Gastroesophageal sphincter (tissue), 4 donors: ENCODE results near the gene RFPL2. TPM values are rescaled to one million over a fixed set of nuclear protein-coding genes. Genes with fewer than 3 reads are reported as not detected.
A peak's percentile ranks its signal among the peaks of the same experiment; 100 is the strongest.
"Not testable (repeated sequence)": the region's sequence is repeated elsewhere in the genome, so short reads cannot be mapped to it uniquely, and the experiment has no call there.

Experiments
- ATAC-seq: fragments of 150-250 bp; one replicate; pipeline ENCODE4 v1.9.1; 2016; ENCODE audit warnings: mild to moderate bottlenecking, moderate library complexity
- H3K27ac ChIP-seq, 4 donors: fragments of 200-600 bp; sonication (generic) in 3 of 4; 1 replicate in 3 of 4; 2 replicates in 1 of 4; pipeline ENCODE4 v1.5.1; 2016 to 2019
- H3K27me3 ChIP-seq: fragments of 200-600 bp; sonication (generic); one replicate; pipeline ENCODE4 v1.5.1; 2019
- H3K36me3 ChIP-seq, 2 donors: fragments of 200-600 bp; sonication (generic); one replicate each; pipeline ENCODE4 v1.5.1; 2019; ENCODE audit warnings: control low read depth in 1 of 2
- H3K4me1 ChIP-seq, 3 donors: fragments of 200-600 bp; sonication (generic); 1 replicate in 2 of 3; 2 replicates in 1 of 3; pipeline ENCODE4 v1.5.1; 2016 to 2019; ENCODE audit warnings: control low read depth in 2 of 3
- H3K4me3 ChIP-seq, 2 donors: fragments of 200-600 bp; sonication (generic); one replicate each; pipeline ENCODE4 v1.5.1; 2019; ENCODE audit warnings: mild to moderate bottlenecking in 1 of 2, moderate library complexity in 1 of 2
- H3K9me3 ChIP-seq, 3 donors: fragments of 200-600 bp; sonication (generic); one replicate each; pipeline ENCODE4 v1.5.1; 2017 to 2019; ENCODE audit warnings: control low read depth in 2 of 3
- EP300 ChIP-seq: sonication (generic); formaldehyde crosslinking; IDR thresholded peaks from one replicate; pipeline ENCODE4 v1.6.1; 2017; ENCODE audit warnings: antibody characterized with exemption, mild to moderate bottlenecking
- POLR2A ChIP-seq, 2 donors: fragments of 450-650 bp; IDR thresholded peaks; one replicate each; pipeline ENCODE4 v1.6.1; 2017; ENCODE audit warnings: antibody characterized with exemption in 2 of 2, mild to moderate bottlenecking in 2 of 2, moderate library complexity in 1 of 2
- POLR2AphosphoS5 ChIP-seq: sonication (generic); formaldehyde crosslinking; IDR thresholded peaks from one replicate; pipeline ENCODE4 v1.6.1; 2017; ENCODE audit warnings: antibody characterized with exemption
- WGBS, 2 donors: methylation state at CpG; one replicate each; pipeline ENCODE4 v1.1.5; 2018; ENCODE audit warnings: low coverage in 1 of 2; 5-methylcytosine and 5-hydroxymethylcytosine counted together
- total RNA-seq, 4 donors: library from RNA; depleted of rRNA; stranded (reverse); fragments of >200 nt; gene quantifications; one replicate each; pipeline ENCODE4 v1.1.0, GENCODE V29; 2016
- TF ChIP-seq, protein P1 (sequence below), 4 experiments: fragments of 200-600 bp in 2 of 4; fragments of 450-650 bp in 2 of 4; sonication (generic) in 1 of 4; IDR thresholded peaks; one replicate each; pipeline ENCODE4 v1.5.1; 2017 to 2019; ENCODE audit warnings: antibody characterized with exemption in 4 of 4, mild to moderate bottlenecking in 2 of 4, moderate library complexity in 2 of 4

Gene RFPL2
- total RNA-seq, 4 donors from 2014 or later = 0.15 TPM; not detected in 3

DNA sequence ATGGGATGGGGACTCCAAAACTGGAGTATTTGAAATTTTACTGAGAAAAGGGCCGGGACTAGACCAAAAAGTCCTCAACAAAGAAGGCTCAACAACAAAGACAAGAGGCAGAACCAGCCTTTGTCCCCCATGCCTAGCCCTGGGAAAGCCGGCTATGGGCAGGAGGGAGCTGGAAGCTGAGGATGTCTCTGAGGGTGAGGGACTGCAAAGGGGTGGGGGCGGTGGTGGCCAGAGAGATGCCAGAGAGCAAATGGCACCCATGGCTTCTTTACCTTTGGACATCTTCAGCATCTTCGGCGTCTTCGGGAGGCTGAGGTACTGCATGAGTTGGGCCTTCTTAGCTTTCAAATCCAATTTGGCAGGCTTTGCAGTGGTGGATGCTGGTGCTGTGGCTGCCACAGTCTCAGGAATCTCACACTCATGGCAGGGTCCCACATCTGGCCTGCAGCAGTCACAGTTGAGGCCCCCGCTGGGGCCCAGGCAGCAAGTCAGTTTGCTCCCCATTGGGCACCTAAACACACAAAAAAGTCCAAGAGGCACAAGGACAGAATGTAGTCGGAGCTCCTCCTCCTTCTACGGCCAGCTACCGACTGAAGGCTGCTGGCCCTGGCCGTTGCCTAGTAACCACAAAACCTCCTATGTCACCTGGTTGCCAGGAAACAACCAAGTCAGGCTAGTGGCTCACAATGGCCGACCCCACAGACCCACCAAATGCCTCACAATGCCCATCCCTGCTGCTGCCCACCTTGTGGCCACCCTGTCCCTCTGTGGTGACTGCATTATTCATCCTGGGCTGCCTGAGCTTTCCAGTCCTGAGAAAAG, 46.0 kb downstream of the RFPL2 start, which contains the start of gene C22orf42:
Gene C22orf42, minus strand, starts transcription at position 592 of the 822 bp plus-strand sequence. Its CDS starts 88 bp downstream, at position 504.
- H3K27me3 ChIP-seq = peaks cover 37% of the 10 kb centered on the region
- no peaks in the 10 kb centered on the region for H3K36me3 ChIP-seq
- H3K4me3 ChIP-seq = no peak within 1 kb of the TSS
- H3K4me1 ChIP-seq = no peaks in the 10 kb centered on the region
- no peaks in the 10 kb centered on the region for H3K9me3 ChIP-seq
- no peak for ATAC-seq
- no peak for TF ChIP-seq POLR2AphosphoS5
- TF ChIP-seq, protein P1, sequence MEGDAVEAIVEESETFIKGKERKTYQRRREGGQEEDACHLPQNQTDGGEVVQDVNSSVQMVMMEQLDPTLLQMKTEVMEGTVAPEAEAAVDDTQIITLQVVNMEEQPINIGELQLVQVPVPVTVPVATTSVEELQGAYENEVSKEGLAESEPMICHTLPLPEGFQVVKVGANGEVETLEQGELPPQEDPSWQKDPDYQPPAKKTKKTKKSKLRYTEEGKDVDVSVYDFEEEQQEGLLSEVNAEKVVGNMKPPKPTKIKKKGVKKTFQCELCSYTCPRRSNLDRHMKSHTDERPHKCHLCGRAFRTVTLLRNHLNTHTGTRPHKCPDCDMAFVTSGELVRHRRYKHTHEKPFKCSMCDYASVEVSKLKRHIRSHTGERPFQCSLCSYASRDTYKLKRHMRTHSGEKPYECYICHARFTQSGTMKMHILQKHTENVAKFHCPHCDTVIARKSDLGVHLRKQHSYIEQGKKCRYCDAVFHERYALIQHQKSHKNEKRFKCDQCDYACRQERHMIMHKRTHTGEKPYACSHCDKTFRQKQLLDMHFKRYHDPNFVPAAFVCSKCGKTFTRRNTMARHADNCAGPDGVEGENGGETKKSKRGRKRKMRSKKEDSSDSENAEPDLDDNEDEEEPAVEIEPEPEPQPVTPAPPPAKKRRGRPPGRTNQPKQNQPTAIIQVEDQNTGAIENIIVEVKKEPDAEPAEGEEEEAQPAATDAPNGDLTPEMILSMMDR (IDR thresholded peaks at IDR 0.05) = no peak
- no peak for TF ChIP-seq POLR2A (IDR thresholded peaks at IDR 0.05)
- TF ChIP-seq EP300 = no peak
- 90 to 92% methylated on average over 2 to 3 of the region's 12 CpGs for WGBS, 2 donors
- H3K27ac ChIP-seq = no peak within 1 kb of the TSS

DNA sequence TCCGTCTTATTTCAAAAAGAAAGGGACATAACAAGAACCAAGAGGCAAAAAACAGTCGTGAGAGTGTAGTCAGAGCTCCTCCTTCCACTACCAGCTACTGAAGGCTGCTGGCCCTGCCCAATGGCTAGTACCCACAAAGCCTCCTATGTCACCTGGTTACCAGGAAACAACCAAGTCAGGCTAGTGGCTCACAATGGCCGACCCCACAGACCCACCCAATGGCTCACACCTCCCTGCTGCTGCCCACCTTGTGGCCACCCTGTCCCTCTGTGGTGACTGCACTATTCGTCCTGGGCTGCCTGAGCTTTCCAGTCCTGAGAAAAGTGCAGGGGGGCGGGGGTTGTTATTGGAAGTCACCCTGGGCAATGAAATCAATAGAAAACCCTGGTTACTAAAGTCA, 47.2 kb downstream of the RFPL2 start:
- peaks cover 29% of the 10 kb centered on the region for H3K27me3 ChIP-seq
- no CpG with 5 or more reads among the region's 5 CpGs for WGBS, 2 donors
- H3K4me1 ChIP-seq, H3K27ac ChIP-seq, H3K4me3 ChIP-seq, H3K36me3 ChIP-seq, ATAC-seq, H3K9me3 ChIP-seq: not testable (repeated sequence)

DNA sequence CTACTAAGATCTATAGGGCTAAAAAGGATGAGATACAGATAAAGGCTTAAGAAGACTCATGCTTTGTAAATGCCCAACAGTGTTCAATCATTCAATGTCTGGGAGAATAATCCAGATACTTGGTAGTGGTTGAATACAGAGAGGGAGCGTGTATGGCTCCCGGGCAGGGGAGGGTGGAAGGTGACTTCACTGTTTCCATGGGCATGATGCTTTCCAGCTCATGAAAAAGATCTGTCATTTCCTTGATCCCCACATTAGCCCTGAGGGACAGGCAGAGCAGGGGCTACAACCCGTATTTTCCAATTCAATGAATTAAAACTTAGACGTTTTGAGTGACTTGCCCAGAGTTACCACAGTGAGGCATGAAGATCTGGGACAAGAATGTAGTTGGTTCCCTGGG, 50.1 kb downstream of the RFPL2 start:
- not testable (repeated sequence) for ATAC-seq, H3K36me3 ChIP-seq, H3K9me3 ChIP-seq, H3K27ac ChIP-seq, H3K4me1 ChIP-seq, H3K4me3 ChIP-seq
- 59 to 69% methylated on average over 2 to 3 of the region's 4 CpGs for WGBS, 2 donors
- peaks cover 19% of the 10 kb centered on the region for H3K27me3 ChIP-seq

DNA sequence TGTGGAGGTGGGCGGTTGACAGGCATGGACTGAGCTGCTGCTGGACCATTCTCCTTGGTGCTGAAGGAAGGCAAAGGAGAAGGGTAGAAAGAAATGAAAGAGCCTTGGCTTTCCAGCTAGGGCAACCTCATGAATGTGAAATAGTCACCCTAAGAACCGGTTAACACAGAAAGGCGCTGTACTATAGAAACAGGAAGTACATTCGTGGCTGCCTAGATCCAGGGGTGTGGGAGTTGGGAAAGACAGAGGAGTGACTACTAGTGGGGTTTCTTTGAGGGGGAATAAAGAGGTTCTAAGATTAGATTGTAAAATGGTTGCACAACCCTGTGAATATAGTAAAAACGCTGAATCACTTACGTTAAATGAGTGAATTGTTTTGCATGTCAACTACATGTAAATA, 53.2 kb downstream of the RFPL2 start:
- not testable (repeated sequence) for ATAC-seq, H3K27ac ChIP-seq, H3K36me3 ChIP-seq, H3K4me1 ChIP-seq, H3K4me3 ChIP-seq, H3K27me3 ChIP-seq, H3K9me3 ChIP-seq
- WGBS, 2 donors = 60 to 85% methylated on average over 4 to 6 of the region's 6 CpGs

DNA sequence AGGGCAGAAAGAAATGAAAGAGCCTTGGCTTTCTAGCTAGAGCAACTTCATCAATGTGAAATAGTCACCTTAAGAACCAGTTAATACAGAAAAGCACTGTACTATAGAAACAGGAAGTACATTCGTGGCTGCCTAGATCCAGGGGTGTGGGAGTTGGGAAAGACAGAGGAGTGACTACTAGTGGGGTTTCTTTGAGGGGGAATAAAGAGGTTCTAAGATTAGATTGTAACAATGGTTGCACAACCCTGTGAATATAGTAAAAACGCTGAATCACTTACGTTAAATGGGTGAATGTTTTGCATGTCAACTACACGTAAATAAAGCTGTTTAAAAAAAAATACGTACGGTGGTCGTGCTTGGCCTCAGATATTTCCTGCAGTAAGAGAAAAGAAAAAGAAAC, 54.2 kb downstream of the RFPL2 start:
- not testable (repeated sequence) for H3K9me3 ChIP-seq, H3K4me3 ChIP-seq, H3K27ac ChIP-seq, H3K4me1 ChIP-seq, H3K36me3 ChIP-seq, ATAC-seq, H3K27me3 ChIP-seq
- 66% methylated on average over 7 of the region's 7 CpGs; no CpG with 5 or more reads in 1 of the 2 donors for WGBS, 2 donors

DNA sequence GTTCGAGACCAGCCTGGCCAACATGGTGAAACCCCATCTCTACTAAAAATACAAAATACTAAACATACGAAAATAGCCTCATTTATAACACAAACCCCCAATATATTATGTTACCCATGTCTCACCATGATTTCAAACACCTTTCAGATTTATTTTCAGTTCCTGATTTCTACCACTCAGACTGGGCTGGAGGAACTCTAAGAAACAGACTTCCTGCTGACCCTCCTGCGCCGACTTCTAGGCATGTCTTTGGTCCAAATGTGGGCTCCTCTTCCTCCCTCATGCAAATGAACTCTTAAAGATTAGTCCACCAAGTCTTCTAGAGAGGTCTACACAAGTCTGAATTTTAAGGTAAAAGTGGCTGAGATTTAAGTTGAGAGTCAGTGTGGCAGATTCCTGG, 56.5 kb downstream of the RFPL2 start:
- not testable (repeated sequence) for H3K27ac ChIP-seq, ATAC-seq, H3K4me3 ChIP-seq, H3K27me3 ChIP-seq, H3K9me3 ChIP-seq, H3K4me1 ChIP-seq, H3K36me3 ChIP-seq
- 84 to 92% methylated on average over 2 to 4 of the region's 4 CpGs for WGBS, 2 donors

DNA sequence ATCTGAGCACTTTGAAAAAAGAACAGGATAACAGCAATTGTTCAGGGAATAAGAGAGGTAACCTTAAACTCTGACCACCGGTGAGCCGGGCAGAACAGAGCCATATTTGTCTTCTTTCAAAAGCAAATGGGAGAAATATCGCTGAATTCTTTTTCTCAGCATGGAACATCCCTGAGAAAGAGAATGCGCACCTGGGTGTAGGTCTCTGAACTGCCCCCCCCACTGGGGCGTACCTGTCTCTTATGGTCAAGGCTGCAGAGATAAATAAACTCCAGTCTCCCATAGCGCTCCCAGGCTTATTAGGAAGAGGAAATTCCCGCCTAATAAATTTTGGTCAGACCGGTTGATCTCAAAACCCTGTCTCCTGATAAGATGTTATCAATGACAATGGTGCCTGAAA, 57.7 kb downstream of the RFPL2 start:
- H3K27me3 ChIP-seq, H3K27ac ChIP-seq, ATAC-seq, H3K36me3 ChIP-seq, H3K4me3 ChIP-seq, H3K4me1 ChIP-seq, H3K9me3 ChIP-seq: not testable (repeated sequence)
- 77 to 98% methylated on average over 6 to 8 of the region's 8 CpGs for WGBS, 2 donors

DNA sequence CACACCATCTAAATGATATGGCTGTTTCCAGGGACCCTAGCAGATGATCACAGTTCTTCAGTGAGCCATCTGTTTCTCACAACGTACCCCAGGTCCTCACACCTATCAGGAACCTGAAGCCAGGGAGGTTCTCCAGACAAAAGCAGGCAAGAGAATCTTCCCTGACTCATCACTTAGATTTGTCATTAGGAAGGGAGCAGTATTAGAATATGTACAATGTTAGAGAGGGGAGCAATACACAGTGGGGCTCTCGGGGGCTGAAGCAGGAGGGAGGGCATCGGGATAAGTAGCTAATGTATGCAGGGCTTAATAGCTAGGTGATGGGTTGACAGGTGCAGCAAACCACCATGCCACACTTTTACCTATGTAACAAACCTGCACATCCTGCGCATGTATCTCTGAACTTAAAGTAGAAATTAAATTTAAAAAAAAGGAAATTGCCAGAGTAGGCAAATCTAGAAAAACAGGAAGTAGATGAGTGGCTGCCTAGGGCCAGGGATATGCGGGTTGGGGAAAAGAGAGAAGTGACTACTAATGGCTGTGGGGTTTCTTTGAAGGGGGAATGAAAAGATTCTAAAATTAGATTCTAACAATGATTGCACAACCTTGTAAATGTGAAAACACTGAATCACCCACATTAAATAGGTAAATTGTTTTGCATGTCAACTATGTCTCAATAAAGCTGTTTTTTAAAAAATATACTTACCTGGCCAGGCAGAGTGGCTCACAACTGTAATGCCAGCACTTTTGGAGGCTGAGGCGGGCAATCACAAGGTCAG, 60.2 kb downstream of the RFPL2 start:
- 71 to 88% methylated on average over 3 to 6 of the region's 6 CpGs for WGBS, 2 donors
- peak; percentile 31 for ATAC-seq

More for the DNA sequence above, 60.2 kb downstream of the RFPL2 start:
- Histone ChIP-seq H3K27ac (no peak overlapping the region), H3K27me3 (peaks cover 1% of the 10 kb centered on the region), H3K4me3 (no peak overlapping the region), H3K9me3 (no peaks in the 10 kb centered on the region), H3K36me3 (no peaks in the 10 kb centered on the region), H3K4me1 (no peaks in the 10 kb centered on the region)
- TF ChIP-seq POLR2A (IDR thresholded peaks at IDR 0.05) (no peak), EP300 (no peak), POLR2AphosphoS5 (no peak)
- TF ChIP-seq, protein P1 (IDR thresholded peaks at IDR 0.05) = no peak
